ENCODE measurements around the gene BBS7. TPM values are rescaled to one million over a fixed set of nuclear protein-coding genes. Genes with fewer than 3 reads are reported as not detected.

BBS7 gene
- total and polyA plus RNA-seq, 2 of the 13 experiments (the other 11 are each of a cell fraction or from before 2014, with no cell fraction given), result 9.0 to 15.7 TPM

DNA sequence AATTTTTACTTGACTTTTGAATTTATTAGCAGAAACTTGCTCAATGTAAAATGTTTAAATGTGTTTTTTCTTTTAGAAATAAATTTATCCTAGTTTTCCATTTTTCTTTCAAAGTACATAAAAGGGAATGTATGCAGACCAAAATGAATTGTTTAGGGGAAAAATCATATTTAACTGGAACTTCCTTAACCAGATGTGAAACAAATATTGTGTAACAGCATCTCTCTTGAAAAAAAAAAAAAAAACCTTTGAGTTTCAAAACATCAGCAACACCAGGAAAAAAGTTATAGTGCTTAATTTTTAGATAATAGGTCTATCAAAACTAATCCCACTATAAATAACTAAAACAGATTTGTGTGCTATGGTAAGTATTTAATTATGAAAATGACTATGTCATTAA is 32.1 kb downstream of the BBS7 start:
- Histone ChIP-seq H2AFZ (ENCODE audit: low read length) (no peak overlapping the region), H3K4me2 (ENCODE audit: low read depth, low read length) (no peak overlapping the region), H3K4me1 (ENCODE audit: insufficient read depth, low read length) (no peaks in the 10 kb centered on the region), H3K27me3 (ENCODE audit: control insufficient read depth in 1 of 2, insufficient read depth in 2 of 2, low read length in 2 of 2) (no peaks in the 10 kb centered on the region), H3K79me2 (ENCODE audit: insufficient read depth, low read length) (no peaks in the 10 kb centered on the region), H3K4me3 (replicated peaks in 1 of 3; ENCODE audit: insufficient read depth in 1 of 3, low read depth in 2 of 3, low read length in 3 of 3) (no peak overlapping the region), H3K9me3 (ENCODE audit: low read length) (no peaks in the 10 kb centered on the region), H3K27ac (ENCODE audit: extremely low read length, insufficient read depth, low read length) (no peak overlapping the region), H3K9ac (ENCODE audit: insufficient read depth, low read depth, low read length) (no peak overlapping the region), H3K36me3 (replicated peaks in 1 of 2; ENCODE audit: control insufficient read depth in 1 of 2, insufficient read depth in 2 of 2, low read length in 2 of 2) (no peaks in the 10 kb centered on the region; a peak in 1 of 5 replicates), H4K20me1 (ENCODE audit: insufficient read depth, low read length) (no peaks in the 10 kb centered on the region)
- in situ Hi-C loops (cut with HindIII; ENCODE audit: extremely low pct_ligation_motif_present, low pct_unique_long_range_greater_than_20kb), result no loop called here
- ChIA-PET POLR2A (no interaction called here), CTCF (ENCODE audit: low intra/inter-chr PET ratio, low total read pairs) (no interaction called here)
- no peak for FAIRE-seq
- intact Hi-C loops (cut with micrococcal nuclease; ENCODE audit: unreplicated experiment), result no loop called here
- ATAC-seq, result no peak
- BruUV-seq (replicated peaks), result no TSS peak
- no peak for DNase-seq (ENCODE audit: low spot score)
- TF ChIP-seq ZMYM4 (CRISPR knock-in tag; IDR thresholded peaks at IDR 0.05) (no peak), ZBTB7A (CRISPR knock-in tag; IDR thresholded peaks at IDR 0.05) (no peak), ZNF768 (CRISPR knock-in tag; IDR thresholded peaks at IDR 0.05) (no peak), SOX5 (CRISPR knock-in tag; IDR thresholded peaks at IDR 0.05; ENCODE audit: borderline replicate concordance) (no peak), NCOA2 (CRISPR knock-in tag; IDR thresholded peaks at IDR 0.05) (no peak), ZNF12 (CRISPR knock-in tag; IDR thresholded peaks at IDR 0.05) (no peak), ZZZ3 (CRISPR knock-in tag; IDR thresholded peaks at IDR 0.05; ENCODE audit: borderline replicate concordance) (no peak), ZNF296 (CRISPR knock-in tag; conservative IDR thresholded peaks at IDR 0.05) (no peak)
- TF ChIP-seq, protein P1, sequence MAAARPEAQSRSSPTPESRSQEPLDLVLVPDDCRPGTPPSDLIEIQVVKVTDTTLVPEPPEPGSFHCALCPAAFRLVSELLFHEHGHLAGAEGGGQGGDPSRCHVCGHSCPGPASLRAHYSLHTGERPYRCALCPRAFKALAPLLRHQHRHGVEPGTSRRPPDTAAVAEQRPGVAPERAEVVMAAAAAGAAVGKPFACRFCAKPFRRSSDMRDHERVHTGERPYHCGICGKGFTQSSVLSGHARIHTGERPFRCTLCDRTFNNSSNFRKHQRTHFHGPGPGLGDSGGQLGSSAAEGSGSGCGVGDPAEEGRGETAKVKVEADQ (CRISPR knock-in tag; IDR thresholded peaks at IDR 0.05; ENCODE audit: borderline replicate concordance), result no peak

DNA sequence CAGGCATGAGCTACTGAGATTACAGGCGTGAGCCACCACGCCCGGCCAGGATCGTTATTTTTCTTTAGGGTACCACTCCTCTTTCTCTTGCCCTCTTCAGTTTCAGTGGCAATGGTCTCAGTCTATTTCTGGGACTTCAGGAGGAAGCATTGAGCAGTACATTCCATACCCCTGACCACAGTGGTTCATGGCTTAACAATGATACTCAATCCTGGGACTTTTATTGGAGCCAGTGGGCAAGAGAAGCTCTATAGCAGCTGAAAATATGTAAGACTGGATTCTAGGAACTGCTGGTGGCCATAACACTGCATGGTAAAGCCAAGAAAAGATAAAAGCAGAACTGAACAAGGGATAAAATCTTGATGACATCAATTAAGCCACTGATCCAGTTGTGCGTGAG is 40.8 kb downstream of the BBS7 start:
- no TSS peak for BruUV-seq (replicated peaks)
- ChIA-PET CTCF (ENCODE audit: low intra/inter-chr PET ratio, low total read pairs) (no interaction called here), POLR2A (no interaction called here)
- DNase-seq (ENCODE audit: low spot score), result no peak
- Histone ChIP-seq H3K27me3 (ENCODE audit: control insufficient read depth in 1 of 2, insufficient read depth in 2 of 2, low read length in 2 of 2) (no peaks in the 10 kb centered on the region; a peak in 1 of 5 replicates), H4K20me1 (ENCODE audit: insufficient read depth, low read length) (no peaks in the 10 kb centered on the region), H3K9ac (ENCODE audit: insufficient read depth, low read depth, low read length) (no peak overlapping the region), H3K4me3 (replicated peaks in 1 of 3; ENCODE audit: insufficient read depth in 1 of 3, low read depth in 2 of 3, low read length in 3 of 3) (no peak overlapping the region), H3K4me1 (ENCODE audit: insufficient read depth, low read length) (no peaks in the 10 kb centered on the region), H3K4me2 (ENCODE audit: low read depth, low read length) (no peak overlapping the region), H3K27ac (ENCODE audit: extremely low read length, insufficient read depth, low read length) (no peak overlapping the region), H3K36me3 (replicated peaks in 1 of 2; ENCODE audit: control insufficient read depth in 1 of 2, insufficient read depth in 2 of 2, low read length in 2 of 2) (no peaks in the 10 kb centered on the region; a peak in 1 of 5 replicates), H2AFZ (ENCODE audit: low read length) (no peak overlapping the region), H3K79me2 (ENCODE audit: insufficient read depth, low read length) (no peaks in the 10 kb centered on the region), H3K9me3 (ENCODE audit: low read length) (no peaks in the 10 kb centered on the region)
- no peak for ATAC-seq
- intact Hi-C loops (cut with micrococcal nuclease; ENCODE audit: unreplicated experiment), result no loop called here
- WGBS (ENCODE audit: low lambda C conversion rate), result 86% methylated on average over 5 of the region's 5 CpGs
- FAIRE-seq, result no peak
- in situ Hi-C loops (cut with HindIII; ENCODE audit: extremely low pct_ligation_motif_present, low pct_unique_long_range_greater_than_20kb), result no loop called here
- no peak for TF ChIP-seq ZKSCAN8 (CRISPR knock-in tag; IDR thresholded peaks at IDR 0.05; ENCODE audit: borderline replicate concordance)
- TF ChIP-seq ZNF790 (CRISPR knock-in tag; IDR thresholded peaks at IDR 0.05; ENCODE audit: borderline replicate concordance), result no peak
- no peak for TF ChIP-seq ZSCAN21 (CRISPR knock-in tag; IDR thresholded peaks at IDR 0.05; ENCODE audit: borderline replicate concordance)
- TF ChIP-seq, protein P2, sequence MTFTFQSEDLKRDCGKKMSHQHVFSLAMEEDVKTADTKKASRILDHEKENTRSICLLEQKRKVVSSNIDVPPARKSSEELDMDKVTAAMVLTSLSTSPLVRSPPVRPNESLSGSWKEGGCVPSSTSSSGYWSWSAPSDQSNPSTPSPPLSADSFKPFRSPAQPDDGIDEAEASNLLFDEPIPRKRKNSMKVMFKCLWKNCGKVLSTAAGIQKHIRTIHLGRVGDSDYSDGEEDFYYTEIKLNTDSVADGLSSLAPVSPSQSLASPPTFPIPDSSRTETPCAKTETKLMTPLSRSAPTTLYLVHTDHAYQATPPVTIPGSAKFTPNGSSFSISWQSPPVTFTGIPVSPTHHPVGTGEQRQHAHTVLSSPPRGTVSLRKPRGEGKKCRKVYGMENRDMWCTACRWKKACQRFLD (CRISPR knock-in tag; IDR thresholded peaks at IDR 0.05; ENCODE audit: borderline replicate concordance), result no peak
- no peak for TF ChIP-seq ZKSCAN1 (IDR thresholded peaks at IDR 0.05; ENCODE audit: low read length)
- no peak for TF ChIP-seq ZNF180 (CRISPR knock-in tag; IDR thresholded peaks at IDR 0.05; ENCODE audit: borderline replicate concordance, low read depth)
- no peak for TF ChIP-seq HDAC2 (CRISPR knock-in tag; IDR thresholded peaks at IDR 0.05)
- no peak for TF ChIP-seq ATF7-NPFF (CRISPR knock-in tag; IDR thresholded peaks at IDR 0.05; ENCODE audit: low read depth)
- TF ChIP-seq, protein P3, sequence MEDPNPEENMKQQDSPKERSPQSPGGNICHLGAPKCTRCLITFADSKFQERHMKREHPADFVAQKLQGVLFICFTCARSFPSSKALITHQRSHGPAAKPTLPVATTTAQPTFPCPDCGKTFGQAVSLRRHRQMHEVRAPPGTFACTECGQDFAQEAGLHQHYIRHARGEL (CRISPR knock-in tag; IDR thresholded peaks at IDR 0.05), result no peak
- no peak for TF ChIP-seq TBL1XR1 (IDR thresholded peaks at IDR 0.05; ENCODE audit: borderline replicate concordance, low read length, partially characterized antibody)

Data from HepG2 (cell line).